Ecto neural progenitor cell (in vitro differentiated cells): ENCODE measurements around the gene SORCS2.
A peak's percentile ranks its signal among the peaks of the same experiment; 100 is the strongest.

ENCODE experiments used
- DNase-seq: peaks from one replicate; pipeline ENCODE4 v3.0.0-alpha.2; 2018; ENCODE audit warnings: low spot score

The SORCS2 gene

GRCh38 chr4:7692451-7693236 is 500.3 kb downstream of the SORCS2 start:
- DNase-seq: no peak

- no peak for DNase-seq
Measured at GRCh38 chr4:7693237-7693608, 500.9 kb downstream of the SORCS2 start.

- DNase-seq: no peak
Measured at GRCh38 chr4:7693711-7694110, 501.4 kb downstream of the SORCS2 start.

GRCh38 chr4:7694324-7694723 is 502.0 kb downstream of the SORCS2 start:
- no peak for DNase-seq

- DNase-seq: no peak
Measured at GRCh38 chr4:7697343-7697742, 505.0 kb downstream of the SORCS2 start.

GRCh38 chr4:7697821-7698220 is 505.5 kb downstream of the SORCS2 start:
- DNase-seq: no peak

- DNase-seq: no peak
Measured at GRCh38 chr4:7698584-7698983, 506.2 kb downstream of the SORCS2 start.

- no peak for DNase-seq
Measured at GRCh38 chr4:7699031-7699430, 506.7 kb downstream of the SORCS2 start.

- no peak for DNase-seq
Measured at GRCh38 chr4:7699825-7700224, 507.5 kb downstream of the SORCS2 start.

- DNase-seq: no peak
Measured at GRCh38 chr4:7700665-7701064, 508.3 kb downstream of the SORCS2 start.

- no peak for DNase-seq
Measured at GRCh38 chr4:7701866-7702649, 509.7 kb downstream of the SORCS2 start.

- DNase-seq: no peak
Measured at GRCh38 chr4:7703688-7704087, 511.4 kb downstream of the SORCS2 start.

GRCh38 chr4:7704091-7704490 is 511.8 kb downstream of the SORCS2 start:
- no peak for DNase-seq

GRCh38 chr4:7704625-7705024 is 512.3 kb downstream of the SORCS2 start:
- no peak for DNase-seq

- no peak for DNase-seq
Measured at GRCh38 chr4:7705062-7705461, 512.7 kb downstream of the SORCS2 start.

- no peak for DNase-seq
Measured at GRCh38 chr4:7705593-7705992, 513.3 kb downstream of the SORCS2 start.

- peak; percentile 65 for DNase-seq
Measured at GRCh38 chr4:7708238-7708637, 515.9 kb downstream of the SORCS2 start.

GRCh38 chr4:7708981-7709380 is 516.6 kb downstream of the SORCS2 start:
- DNase-seq: no peak

- DNase-seq: no peak
Measured at GRCh38 chr4:7709431-7709830, 517.1 kb downstream of the SORCS2 start.

- DNase-seq: no peak
Measured at GRCh38 chr4:7710126-7710525, 517.8 kb downstream of the SORCS2 start.

- DNase-seq: no peak
Measured at GRCh38 chr4:7710576-7711306, 518.4 kb downstream of the SORCS2 start.

- no peak for DNase-seq
Measured at GRCh38 chr4:7711307-7711963, 519.1 kb downstream of the SORCS2 start.
